Measurements from ENCODE around the gene SYNE1. TPM values are rescaled to one million over a fixed set of nuclear protein-coding genes. Genes with fewer than 3 reads are reported as not detected.
"Not testable (repeated sequence)": the region's sequence is repeated elsewhere in the genome, so short reads cannot be mapped to it uniquely, and the experiment has no call there.

Gene SYNE1
- total and polyA plus RNA-seq, 10 of the 15 experiments (the other 5 are each of a cell fraction or from before 2014, with no cell fraction given) = 2.3 to 28.7 (median 14.1) TPM

- in situ Hi-C loops (cut with MboI) (no loop called here), intact Hi-C loops (cut with micrococcal nuclease; ENCODE audit: unreplicated experiment) (no loop called here)
- RAD21 ChIA-PET (ENCODE audit: unreplicated experiment) = no interaction called here
- 77% methylated on average over 5 of the region's 5 CpGs for WGBS (ENCODE audit: insufficient coverage, insufficient replicate concordance, low lambda C conversion rate, missing lambda C conversion rate)
- Histone ChIP-seq H3K79me2 (ENCODE audit: control insufficient read depth, insufficient read depth, low read length) (no peaks in the 10 kb centered on the region), H3K27ac (ENCODE audit: control insufficient read depth, insufficient read depth) (no peak overlapping the region), H4K20me1 (ENCODE audit: control insufficient read depth, insufficient read depth) (no peaks in the 10 kb centered on the region), H3K4me1 (ENCODE audit: control insufficient read depth, insufficient read depth, low read length) (no peaks in the 10 kb centered on the region), H3K4me2 (ENCODE audit: control insufficient read depth, insufficient read depth) (no peak overlapping the region), H3K36me3 (ENCODE audit: control insufficient read depth in 2 of 2, insufficient read depth in 2 of 2, low read length in 1 of 2) (no peaks in the 10 kb centered on the region; a peak in 2 of 4 replicates), H3K9ac (ENCODE audit: control insufficient read depth, insufficient read depth, low read length) (no peak overlapping the region), H3K4me3 (no peak overlapping the region), H3K27me3 (replicated peaks in 1 of 2; ENCODE audit: control insufficient read depth in 2 of 2, insufficient read depth in 2 of 2, low read length in 1 of 2) (no peaks in the 10 kb centered on the region), H3K9me3 (replicated peaks; ENCODE audit: control insufficient read depth, insufficient read depth, low read length) (no peaks in the 10 kb centered on the region), H2AFZ (ENCODE audit: control insufficient read depth, low read depth, low read length) (no peak overlapping the region)
- BruUV-seq (replicated peaks) = no TSS peak
- CTCF ChIA-PET = no interaction called here
- no peak for FAIRE-seq
- POLR2A ChIA-PET = no interaction called here
- TF ChIP-seq PAX8 (IDR thresholded peaks at IDR 0.05) (no peak), TAF1 (IDR thresholded peaks at IDR 0.05; ENCODE audit: borderline replicate concordance, low read depth, low read length) (no peak)
- no peak for DNase-seq (ENCODE audit: low read depth, low spot score)
- no peak for ATAC-seq
- SMC1A ChIA-PET (ENCODE audit: uncharacterized antibody, unreplicated experiment) = interaction anchor here (1.4 to 2.1 kb wide), 3 partner anchors 11 to 43 kb away, joined by 3 to 7 read pairs (median 3); no protein-coding TSS in a partner anchor
Observed at GRCh38 chr6:152142105-152142504, 495.1 kb downstream of the SYNE1 start.

GRCh38 chr6:152138344-152138743 lies 498.8 kb downstream of the SYNE1 start:
- DNase-seq (ENCODE audit: low read depth, low spot score); BruUV-seq (replicated peaks); H3K27me3 ChIP-seq (replicated peaks in 1 of 2; ENCODE audit: control insufficient read depth in 2 of 2, insufficient read depth in 2 of 2, low read length in 1 of 2); H3K9me3 ChIP-seq (replicated peaks; ENCODE audit: control insufficient read depth, insufficient read depth, low read length); RAD21 ChIA-PET (ENCODE audit: unreplicated experiment); CTCF ChIA-PET; H3K9ac ChIP-seq (ENCODE audit: control insufficient read depth, insufficient read depth, low read length); intact Hi-C loops (cut with micrococcal nuclease; ENCODE audit: unreplicated experiment); H3K79me2 ChIP-seq (ENCODE audit: control insufficient read depth, insufficient read depth, low read length); H2AFZ ChIP-seq (ENCODE audit: control insufficient read depth, low read depth, low read length); H3K4me3 ChIP-seq; POLR2A ChIA-PET; FAIRE-seq; H3K4me1 ChIP-seq (ENCODE audit: control insufficient read depth, insufficient read depth, low read length); in situ Hi-C loops (cut with MboI); H3K4me2 ChIP-seq (ENCODE audit: control insufficient read depth, insufficient read depth); H4K20me1 ChIP-seq (ENCODE audit: control insufficient read depth, insufficient read depth); ATAC-seq; H3K27ac ChIP-seq (ENCODE audit: control insufficient read depth, insufficient read depth); H3K36me3 ChIP-seq (ENCODE audit: control insufficient read depth in 2 of 2, insufficient read depth in 2 of 2, low read length in 1 of 2): not testable (repeated sequence)
- WGBS (ENCODE audit: insufficient coverage, insufficient replicate concordance, low lambda C conversion rate, missing lambda C conversion rate) = 100% methylated on average over 6 of the region's 6 CpGs
- SMC1A ChIA-PET (ENCODE audit: uncharacterized antibody, unreplicated experiment) = interaction anchor here (0.6 to 0.8 kb wide), 3 partner anchors 13 to 448 kb away, joined by 3 read pairs; no protein-coding TSS in a partner anchor
